Midbrain (tissue), 1 donor: ENCODE results near the gene DNAH17.

Experiments
- DNase-seq: peaks from one replicate; lab custom pipeline; 2025; lab: John Stamatoyannopoulos, UW

The DNAH17 gene

DNA sequence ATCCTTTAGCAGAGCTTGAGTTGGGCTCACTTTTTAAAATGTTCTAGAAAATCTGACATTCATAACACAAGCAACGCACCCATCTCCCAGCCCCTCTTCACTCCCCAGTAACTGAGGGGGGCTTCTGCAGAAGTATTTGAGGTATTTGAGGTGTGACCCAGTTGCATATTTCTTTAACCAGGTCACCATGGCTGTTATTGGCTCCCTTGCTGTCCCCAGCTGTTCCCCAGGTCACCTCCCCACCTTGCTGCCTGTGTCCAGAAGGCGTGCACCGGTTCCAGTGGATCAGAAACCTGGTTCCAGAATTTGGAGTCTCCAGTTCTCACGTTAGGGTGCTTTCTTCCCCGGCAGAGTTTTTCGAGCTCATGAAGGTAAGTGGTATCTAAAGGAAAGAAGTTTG lies 184.9 kb downstream of the DNAH17 start:
- DNase-seq, result no peak

DNA sequence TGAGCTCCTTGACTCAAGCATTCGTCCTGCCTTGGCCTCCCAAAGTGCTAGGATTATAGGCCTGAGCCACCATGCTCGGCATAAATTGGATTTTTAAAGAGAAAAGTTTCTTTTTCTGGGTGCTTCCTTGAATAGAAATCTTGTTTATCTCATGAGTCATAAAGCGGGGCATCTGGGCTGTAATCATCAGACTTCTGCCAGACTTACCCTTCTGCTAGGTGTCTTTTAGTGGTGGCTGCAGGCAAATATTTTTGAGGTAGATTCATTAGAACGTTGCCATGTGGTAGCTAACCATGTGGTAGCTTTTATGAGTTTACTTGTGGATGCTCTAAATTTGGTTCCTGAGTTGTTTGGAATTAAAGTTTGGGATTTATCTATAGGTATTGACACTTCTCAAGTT lies 185.4 kb downstream of the DNAH17 start:
- no peak for DNase-seq

- no peak for DNase-seq
Observed at GRCh38 chr17:78391051-78391431, 186.2 kb downstream of the DNAH17 start.

DNA sequence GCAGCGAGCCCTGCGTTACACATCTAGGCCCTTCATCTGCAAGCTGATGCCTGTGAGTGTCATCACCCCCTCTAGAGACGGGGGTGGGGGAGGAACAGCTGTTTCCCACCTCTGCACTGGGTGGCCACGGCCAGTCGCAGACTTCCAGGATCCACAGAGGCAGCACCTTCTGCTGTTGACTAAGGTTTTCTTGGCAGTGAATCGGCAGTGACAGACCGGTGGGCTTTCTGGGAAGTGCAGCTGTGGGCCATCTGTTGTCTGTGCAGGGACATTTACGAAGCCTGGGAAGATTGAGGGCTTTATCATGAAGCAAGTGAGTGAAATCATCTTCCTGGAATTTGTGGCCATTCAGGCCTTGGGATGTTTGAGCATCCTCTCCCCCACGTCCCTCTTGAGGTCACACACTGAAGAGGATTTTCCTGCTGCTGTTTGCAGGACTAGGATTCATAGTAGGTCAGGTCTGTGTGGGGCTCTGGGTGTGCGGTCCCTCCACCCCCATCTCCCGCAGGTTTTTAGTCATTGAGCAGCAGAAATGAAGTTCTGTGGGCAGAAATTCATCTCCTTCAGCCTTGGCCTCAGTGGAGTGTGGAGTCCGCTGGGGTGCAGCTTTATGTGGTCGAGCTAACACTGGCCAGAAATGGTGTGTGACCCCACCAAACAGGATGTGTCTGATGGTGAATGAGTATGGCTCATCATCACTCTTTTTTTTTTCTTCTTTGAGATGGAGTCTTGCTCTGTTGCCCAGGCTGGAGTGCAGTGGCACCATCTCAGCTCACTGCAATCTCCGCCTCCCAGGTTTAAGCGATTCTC lies 186.8 kb downstream of the DNAH17 start:
- DNase-seq, result no peak

DNA sequence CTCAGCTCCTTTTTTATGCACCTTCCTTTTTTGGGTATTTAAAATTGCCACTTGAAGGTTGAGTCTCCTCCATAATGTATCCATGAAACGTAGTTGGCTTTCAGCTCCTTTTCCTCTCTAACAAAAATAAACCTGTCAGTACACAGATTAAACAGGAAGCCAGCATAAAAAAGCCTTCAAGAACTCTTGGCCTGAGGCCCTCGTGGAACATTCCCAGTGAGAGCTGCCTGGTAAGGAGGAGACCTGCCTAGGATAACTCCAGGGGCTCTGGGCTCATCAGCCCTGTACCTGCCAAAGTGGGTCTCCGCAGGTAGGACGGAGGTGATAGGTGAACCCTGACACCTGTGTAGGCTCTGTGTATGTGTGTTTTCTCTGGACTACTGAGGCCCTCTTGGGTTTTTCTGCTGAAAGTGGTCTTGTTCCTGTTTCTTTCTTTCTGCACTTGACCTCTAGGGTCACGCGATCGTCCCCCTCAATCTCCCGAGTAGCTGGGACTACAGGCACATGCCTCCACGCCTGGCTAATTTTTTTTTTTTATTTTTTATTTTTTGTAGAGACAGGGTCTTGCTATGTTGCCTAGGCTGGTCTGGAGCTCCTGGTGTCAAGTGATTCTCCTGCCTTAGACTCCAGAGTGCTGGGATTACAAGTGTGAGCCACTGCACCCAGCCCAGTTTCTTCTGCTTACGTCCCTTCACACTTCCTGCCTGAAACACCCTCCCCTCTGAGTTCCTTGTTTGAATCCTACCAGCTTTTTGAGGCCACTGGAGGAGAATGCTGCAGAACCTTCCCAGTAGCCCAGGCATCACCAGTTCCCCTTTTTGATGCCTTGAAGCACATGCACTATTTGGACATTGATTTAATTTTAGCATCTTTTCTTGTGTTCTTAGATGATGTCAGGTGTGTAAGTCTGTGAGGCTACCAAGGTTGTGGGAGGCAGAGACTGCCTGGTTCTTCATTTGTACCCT lies 188.9 kb downstream of the DNAH17 start:
- DNase-seq, result peak; percentile 41

DNA sequence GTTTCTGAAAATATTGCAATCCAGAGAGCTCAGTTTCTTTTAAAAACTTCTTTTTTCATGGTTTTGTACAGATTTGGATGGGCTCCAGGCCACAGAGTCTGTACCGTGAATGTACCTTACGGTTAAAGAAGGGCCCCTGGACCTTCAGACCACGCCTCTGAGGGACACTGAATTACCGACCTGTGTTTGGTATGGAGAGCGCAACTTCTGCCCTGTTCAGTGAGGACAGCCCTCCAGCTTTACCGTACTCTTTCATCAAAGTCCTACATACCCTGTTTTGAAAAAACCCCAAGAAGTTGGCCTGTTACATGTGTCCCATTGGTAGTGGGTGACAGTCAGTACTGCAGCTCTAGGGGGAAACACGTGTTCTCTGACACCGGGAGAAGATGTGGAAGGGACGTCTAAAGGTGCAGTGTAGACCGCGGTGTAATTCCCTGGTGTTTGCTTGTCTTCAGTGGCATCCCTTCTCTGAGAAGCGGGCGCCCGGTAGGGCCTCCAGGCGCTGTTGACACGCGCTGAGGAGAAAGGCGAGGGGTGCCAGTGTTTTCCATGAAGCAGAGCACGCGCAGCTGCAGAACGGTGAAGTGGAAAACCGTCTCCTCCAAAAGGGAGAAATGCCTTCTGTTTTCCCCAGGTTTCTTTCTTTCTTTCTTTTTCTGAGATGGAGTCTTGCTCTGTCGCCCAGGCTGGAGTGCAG lies 192.6 kb downstream of the DNAH17 start:
- no peak for DNase-seq

- DNase-seq, result no peak
Observed at GRCh38 chr17:78383725-78384471, 193.3 kb downstream of the DNAH17 start.

- DNase-seq, result no peak
Observed at GRCh38 chr17:78381601-78382232, 195.5 kb downstream of the DNAH17 start.

GRCh38 chr17:78380370-78380769 lies 196.8 kb downstream of the DNAH17 start:
- no peak for DNase-seq

DNA sequence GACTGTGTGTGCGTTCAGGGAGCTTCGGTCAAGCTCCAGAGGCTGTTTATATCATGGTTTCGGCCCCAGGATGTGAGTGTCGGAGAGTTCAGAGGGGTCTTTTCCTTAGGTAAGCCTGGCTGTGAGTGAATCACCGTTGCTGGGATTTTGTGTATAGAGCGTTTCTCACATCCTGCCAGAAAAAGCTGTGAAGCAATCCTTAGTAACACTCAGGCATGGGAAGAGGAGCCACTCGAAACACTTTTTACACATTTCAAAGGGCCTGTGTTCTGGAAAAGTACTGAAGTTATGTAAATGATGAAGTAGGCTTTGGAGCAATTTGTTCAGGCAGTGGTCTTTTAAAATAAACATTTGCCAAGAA lies 198.1 kb downstream of the DNAH17 start:
- no peak for DNase-seq

- peak; percentile 83 for DNase-seq
Observed at GRCh38 chr17:78378225-78379130, 198.7 kb downstream of the DNAH17 start, which contains the start of gene PGS1. Gene PGS1 (plus strand): TSS chr17:78378649. CDS start chr17:78378666, 17 bp downstream.

DNA sequence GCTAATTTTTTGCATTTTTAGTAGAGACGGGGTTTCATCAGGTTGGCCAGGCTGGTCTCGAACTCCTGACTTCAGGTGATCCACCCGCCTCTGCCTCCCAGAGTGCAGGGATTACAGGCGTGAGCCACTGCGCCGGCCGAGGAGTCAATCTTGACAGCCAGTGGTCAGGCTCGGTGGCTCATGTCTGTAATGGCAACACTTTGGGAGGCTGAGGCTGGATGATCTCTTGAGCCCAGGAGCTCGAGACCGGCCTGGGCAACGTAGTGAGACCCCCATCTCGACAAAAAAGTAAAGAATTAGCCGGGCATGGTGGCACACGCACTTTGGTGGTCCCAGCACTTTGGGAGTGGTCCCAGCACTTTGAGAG lies 199.4 kb downstream of the DNAH17 start:
- DNase-seq, result no peak

DNA sequence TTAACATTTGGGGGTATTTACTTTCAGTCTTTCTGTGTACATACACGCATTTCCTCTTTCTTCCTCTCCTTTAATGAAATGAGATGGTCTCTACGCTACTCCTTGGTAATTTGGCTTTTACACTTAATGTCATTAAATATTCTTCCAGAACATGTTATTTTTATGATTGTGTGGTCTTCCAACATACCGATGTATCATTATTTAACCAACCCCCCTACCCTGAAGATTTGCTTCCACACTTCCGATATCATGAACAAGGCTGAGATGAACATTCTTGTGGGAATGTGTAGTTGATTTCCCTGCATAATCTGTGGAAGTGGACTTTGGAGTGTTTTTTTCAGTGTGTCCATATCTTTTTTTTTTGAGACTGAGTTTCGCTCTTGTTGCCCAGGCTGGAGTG lies 201.0 kb downstream of the DNAH17 start:
- no peak for DNase-seq

- DNase-seq, result no peak
Observed at GRCh38 chr17:78375401-78376151, 201.6 kb downstream of the DNAH17 start.

DNA sequence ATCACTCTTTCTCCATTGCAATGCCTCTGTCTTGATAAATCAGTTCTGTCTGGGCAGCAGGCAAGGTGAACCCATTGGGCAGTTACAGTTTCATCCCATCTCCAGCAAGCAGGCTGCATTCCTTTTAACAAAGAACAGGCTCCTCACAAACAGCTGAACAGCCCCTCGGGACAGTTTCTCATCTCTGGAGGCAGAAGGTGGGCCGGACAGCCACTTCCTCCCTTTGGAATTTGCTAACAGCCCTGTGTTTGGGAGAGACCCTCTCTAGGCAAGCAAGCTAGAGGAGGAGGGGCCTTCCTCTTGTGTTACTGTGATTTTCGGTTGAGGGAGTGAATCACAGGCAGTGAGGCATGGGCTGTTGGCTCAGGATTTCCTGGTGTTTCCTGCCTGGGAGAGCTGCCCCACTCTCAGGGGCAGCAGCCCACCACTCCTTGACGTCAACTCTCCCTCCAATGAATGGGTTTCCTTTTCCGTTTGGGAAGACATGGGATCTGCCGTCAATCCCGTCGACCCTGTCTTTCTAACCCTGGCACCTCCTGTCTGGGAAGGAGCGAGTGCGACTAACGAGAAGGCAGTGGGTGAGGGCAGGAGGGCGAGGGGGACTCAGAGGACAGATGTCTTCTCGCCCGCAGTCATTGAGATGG lies 202.4 kb downstream of the DNAH17 start:
- no peak for DNase-seq

DNA sequence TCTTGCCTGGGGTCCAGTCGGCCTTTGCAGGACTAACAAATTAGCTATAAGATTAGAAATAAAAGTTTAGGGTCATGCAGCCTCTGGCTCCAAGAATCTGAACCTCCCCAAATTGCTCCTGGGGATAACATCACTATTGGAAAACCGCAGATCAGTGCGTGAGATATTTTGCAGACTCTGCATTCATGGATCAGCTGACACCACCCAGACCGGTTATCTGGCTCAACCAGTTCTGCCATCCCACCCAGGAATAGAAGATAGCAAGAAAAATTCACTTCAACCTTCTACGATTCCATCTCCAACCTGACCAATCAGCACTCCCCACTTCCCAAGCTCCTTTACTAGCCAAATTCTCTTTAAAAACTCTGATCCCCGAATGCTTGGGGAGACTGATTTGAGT lies 203.0 kb downstream of the DNAH17 start:
- no peak for DNase-seq
